Fibroblast of pulmonary artery (primary cell): ENCODE data around the gene SSRP1.
A peak's percentile ranks its signal among the peaks of the same experiment; 100 is the strongest.
"Not testable (repeated sequence)": the region's sequence is repeated elsewhere in the genome, so short reads cannot be mapped to it uniquely, and the experiment has no call there.

Experiments used
- DNase-seq: peaks from one replicate; pipeline ENCODE4 v3.0.0-alpha.2; 2010; ENCODE audit warnings: low read depth
- H3K4me3 ChIP-seq: replicated peaks from 2 replicates; pipeline ENCODE4 v1.5.1; 2011; ENCODE audit warnings: low read depth, mild to moderate bottlenecking, control low read depth, low read length, moderate library complexity
- CTCF ChIP-seq: IDR thresholded peaks from 2 replicates; pipeline ENCODE4 v1.5.1; 2011; ENCODE audit warnings: mild to moderate bottlenecking, control low read depth, low read length, inconsistent platforms; ENCODE audit errors: missing control alignments

Gene SSRP1

GRCh38 chr11:57288771-57289579, 46.7 kb downstream of the SSRP1 start:
- peak; percentile 79 for DNase-seq
- no peak overlapping the region for H3K4me3 ChIP-seq
- TF ChIP-seq CTCF, result no peak

GRCh38 chr11:57287884-57288283, 47.8 kb downstream of the SSRP1 start:
- no peak for DNase-seq
- H3K4me3 ChIP-seq, result no peak overlapping the region
- no peak for TF ChIP-seq CTCF

GRCh38 chr11:57283231-57283990, 52.3 kb downstream of the SSRP1 start:
- DNase-seq, result no peak
- no peak for TF ChIP-seq CTCF
- H3K4me3 ChIP-seq, result no peak overlapping the region

GRCh38 chr11:57281546-57281945, 54.1 kb downstream of the SSRP1 start:
- not testable (repeated sequence) for H3K4me3 ChIP-seq, DNase-seq

GRCh38 chr11:57279116-57279515, 56.6 kb downstream of the SSRP1 start:
- DNase-seq, result peak; percentile 62
- no peak for TF ChIP-seq CTCF
- H3K4me3 ChIP-seq, result no peak overlapping the region

- TF ChIP-seq CTCF, result no peak
- no peak overlapping the region for H3K4me3 ChIP-seq
- no peak for DNase-seq
These were observed 57.0 kb downstream of the SSRP1 start for GRCh38 chr11:57278721-57279095.

- peak; percentile 89 for TF ChIP-seq CTCF
- peak; percentile 94 for DNase-seq
- H3K4me3 ChIP-seq, result peak overlapping the region; percentile 17
These were observed 57.6 kb downstream of the SSRP1 start for GRCh38 chr11:57277845-57278720.
